GM18909 (cell line): ENCODE results near the gene TRMU.
"Not testable (repeated sequence)": the region's sequence is repeated elsewhere in the genome, so short reads cannot be mapped to it uniquely, and the experiment has no call there.

Experiments used
- ATAC-seq: cut with Tn5 transposase; IDR thresholded peaks from one replicate; pipeline ENCODE4 v1.9.1; 2021; ENCODE audit warnings: mild to moderate bottlenecking; ENCODE audit not compliant: unreplicated experiment, poor library complexity

The TRMU gene

GRCh38 chr22:46403880-46404279 lies 68.4 kb downstream of the TRMU start:
- ATAC-seq: not testable (repeated sequence)

- ATAC-seq: no peak
These were observed 70.4 kb downstream of the TRMU start for GRCh38 chr22:46405901-46406300.

GRCh38 chr22:46406349-46406748 lies 70.8 kb downstream of the TRMU start:
- ATAC-seq: no peak

- ATAC-seq: no peak
These were observed 71.3 kb downstream of the TRMU start for GRCh38 chr22:46406791-46407190.
